ENCODE results near the gene TP53BP2. TPM values are rescaled to one million over a fixed set of nuclear protein-coding genes. Genes with fewer than 3 reads are reported as not detected.

Gene TP53BP2, protein sequence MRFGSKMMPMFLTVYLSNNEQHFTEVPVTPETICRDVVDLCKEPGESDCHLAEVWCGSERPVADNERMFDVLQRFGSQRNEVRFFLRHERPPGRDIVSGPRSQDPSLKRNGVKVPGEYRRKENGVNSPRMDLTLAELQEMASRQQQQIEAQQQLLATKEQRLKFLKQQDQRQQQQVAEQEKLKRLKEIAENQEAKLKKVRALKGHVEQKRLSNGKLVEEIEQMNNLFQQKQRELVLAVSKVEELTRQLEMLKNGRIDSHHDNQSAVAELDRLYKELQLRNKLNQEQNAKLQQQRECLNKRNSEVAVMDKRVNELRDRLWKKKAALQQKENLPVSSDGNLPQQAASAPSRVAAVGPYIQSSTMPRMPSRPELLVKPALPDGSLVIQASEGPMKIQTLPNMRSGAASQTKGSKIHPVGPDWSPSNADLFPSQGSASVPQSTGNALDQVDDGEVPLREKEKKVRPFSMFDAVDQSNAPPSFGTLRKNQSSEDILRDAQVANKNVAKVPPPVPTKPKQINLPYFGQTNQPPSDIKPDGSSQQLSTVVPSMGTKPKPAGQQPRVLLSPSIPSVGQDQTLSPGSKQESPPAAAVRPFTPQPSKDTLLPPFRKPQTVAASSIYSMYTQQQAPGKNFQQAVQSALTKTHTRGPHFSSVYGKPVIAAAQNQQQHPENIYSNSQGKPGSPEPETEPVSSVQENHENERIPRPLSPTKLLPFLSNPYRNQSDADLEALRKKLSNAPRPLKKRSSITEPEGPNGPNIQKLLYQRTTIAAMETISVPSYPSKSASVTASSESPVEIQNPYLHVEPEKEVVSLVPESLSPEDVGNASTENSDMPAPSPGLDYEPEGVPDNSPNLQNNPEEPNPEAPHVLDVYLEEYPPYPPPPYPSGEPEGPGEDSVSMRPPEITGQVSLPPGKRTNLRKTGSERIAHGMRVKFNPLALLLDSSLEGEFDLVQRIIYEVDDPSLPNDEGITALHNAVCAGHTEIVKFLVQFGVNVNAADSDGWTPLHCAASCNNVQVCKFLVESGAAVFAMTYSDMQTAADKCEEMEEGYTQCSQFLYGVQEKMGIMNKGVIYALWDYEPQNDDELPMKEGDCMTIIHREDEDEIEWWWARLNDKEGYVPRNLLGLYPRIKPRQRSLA
- total RNA-seq = 15.9 and 19.0 TPM in 2 replicates

DNA sequence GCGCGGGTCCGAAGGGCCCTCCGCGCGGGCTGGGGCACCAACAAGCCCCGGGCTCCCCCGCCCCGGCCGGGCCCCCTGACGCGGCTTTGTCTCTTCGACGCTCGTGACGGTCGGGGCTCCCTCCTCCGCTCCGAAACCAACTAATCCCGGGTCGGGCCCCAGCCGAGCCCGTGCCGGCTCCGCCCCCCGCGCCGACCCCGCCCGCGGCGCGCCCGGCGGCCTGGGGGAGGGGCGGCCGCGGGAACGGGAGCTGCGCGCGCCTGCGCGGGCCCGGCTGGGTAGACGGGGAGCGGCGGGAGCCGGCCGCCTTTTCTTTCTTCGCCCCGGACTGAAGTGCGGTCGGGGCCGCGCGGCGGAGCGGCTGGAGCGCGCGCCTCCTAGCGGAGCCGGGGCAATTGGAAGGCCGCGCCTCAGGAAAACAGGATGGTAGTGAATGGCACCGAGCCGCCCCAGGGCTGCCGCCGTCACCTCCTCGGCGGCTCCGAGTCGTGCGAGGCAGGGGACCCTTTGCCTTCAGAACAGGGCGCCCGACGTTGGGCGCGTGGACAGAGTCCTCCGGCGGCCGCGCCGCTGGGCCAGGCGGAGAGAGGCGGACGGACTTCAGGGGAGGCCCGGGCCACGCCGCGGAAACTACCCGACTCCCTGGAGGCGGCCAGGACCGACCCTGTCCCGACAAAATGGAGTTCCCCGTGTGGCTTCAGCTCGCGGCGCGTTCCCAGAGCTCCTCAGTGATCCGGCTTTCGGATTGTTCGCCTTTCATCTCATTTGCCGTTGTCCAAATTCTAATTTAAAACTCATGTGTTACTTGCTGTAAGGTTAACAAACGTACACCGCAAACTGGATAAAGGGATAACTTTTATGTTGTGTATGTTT is at the start of gene TP53BP2:
Gene TP53BP2 (minus strand): TSS at position 138 of the 873 bp plus-strand sequence. CDS start 267 bp downstream, outside the sequence.

Other genes starting within 250 kb of the TP53BP2 start
- gene CAPN8, start 180.2 kb downstream of the TP53BP2 start, total RNA-seq = not detected in 2 replicates
- gene CAPN2, start 133.4 kb downstream of the TP53BP2 start, total RNA-seq = 261 and 275 TPM in 2 replicates

Data from epithelial cell of umbilical artery (primary cell).